ENCODE measurements around the gene EHMT1.
"Not testable (repeated sequence)": the region's sequence is repeated elsewhere in the genome, so short reads cannot be mapped to it uniquely, and the experiment has no call there.

EHMT1 gene

GRCh38 chr9:137791947-137792346 is 173.1 kb downstream of the EHMT1 start:
- DNase-seq = no peak

GRCh38 chr9:137793196-137793841 is 174.5 kb downstream of the EHMT1 start:
- no peak for DNase-seq

GRCh38 chr9:137795156-137795666 is 176.4 kb downstream of the EHMT1 start:
- DNase-seq = no peak

GRCh38 chr9:137797206-137798120 is 178.7 kb downstream of the EHMT1 start:
- DNase-seq = no peak

- DNase-seq = no peak
Observed at GRCh38 chr9:137798142-137798541, 179.3 kb downstream of the EHMT1 start.

GRCh38 chr9:137798901-137799629 is 180.3 kb downstream of the EHMT1 start:
- no peak for DNase-seq

GRCh38 chr9:137799630-137799983 is 180.8 kb downstream of the EHMT1 start:
- no peak for DNase-seq

- no peak for DNase-seq
Observed at GRCh38 chr9:137800196-137801022, 181.6 kb downstream of the EHMT1 start.

GRCh38 chr9:137801023-137801319 is 182.2 kb downstream of the EHMT1 start:
- no peak for DNase-seq

- no peak for DNase-seq
Observed at GRCh38 chr9:137802021-137802420, 183.2 kb downstream of the EHMT1 start.

GRCh38 chr9:137802521-137803243 is 183.9 kb downstream of the EHMT1 start:
- DNase-seq = no peak

GRCh38 chr9:137804908-137805630 is 186.3 kb downstream of the EHMT1 start:
- no peak for DNase-seq

GRCh38 chr9:137807721-137808703 is 189.2 kb downstream of the EHMT1 start:
- no peak for DNase-seq

GRCh38 chr9:137809040-137809576 is 190.3 kb downstream of the EHMT1 start:
- no peak for DNase-seq

GRCh38 chr9:137809726-137810450 is 191.1 kb downstream of the EHMT1 start:
- DNase-seq = not testable (repeated sequence)

GRCh38 chr9:137811283-137811870 is 192.6 kb downstream of the EHMT1 start:
- no peak for DNase-seq

- DNase-seq = no peak
Observed at GRCh38 chr9:137812356-137813023, 193.7 kb downstream of the EHMT1 start.

- no peak for DNase-seq
Observed at GRCh38 chr9:137813167-137813566, 194.4 kb downstream of the EHMT1 start.
